Activated T-cell treated with anti-CD3 and anti-CD28 coated beads, Interleukin-2, amount 50 U/mL, for 48 hours (primary cell): ENCODE results near the gene GTF2H3.

ENCODE experiments used
- DNase-seq, 2 experiments: peaks; one replicate each; pipeline ENCODE4 v3.0.0-alpha.2; 2020

The GTF2H3 gene

GRCh38 chr12:123645878-123646277, 12.2 kb downstream of the GTF2H3 start:
- no peak for DNase-seq

DNA sequence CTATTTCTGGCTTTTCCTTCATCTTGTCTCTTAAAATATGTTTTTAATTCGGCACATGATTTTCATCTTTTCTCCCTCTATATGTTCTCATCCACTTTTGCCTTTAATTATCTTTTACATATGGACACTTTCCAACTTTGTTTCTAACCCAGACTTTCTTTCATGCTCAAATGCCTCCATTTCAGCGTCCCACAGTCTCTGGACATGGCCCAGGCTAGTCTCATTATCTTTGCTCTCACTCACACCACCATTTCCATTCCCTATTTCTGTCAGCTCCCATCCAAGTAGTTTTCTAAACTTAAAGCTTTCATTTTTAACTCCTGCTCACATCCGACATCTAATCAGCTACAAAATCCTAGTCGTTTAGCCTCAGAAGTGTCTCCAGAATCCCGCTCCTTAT, 14.8 kb downstream of the GTF2H3 start:
- no peak for DNase-seq

- no peak for DNase-seq
Measured at GRCh38 chr12:123654129-123654701, 20.6 kb downstream of the GTF2H3 start.

GRCh38 chr12:123655420-123655819, 21.8 kb downstream of the GTF2H3 start:
- no peak for DNase-seq

GRCh38 chr12:123656392-123656791, 22.8 kb downstream of the GTF2H3 start:
- DNase-seq = no peak

- no peak for DNase-seq
Measured at GRCh38 chr12:123657211-123657610, 23.6 kb downstream of the GTF2H3 start.

GRCh38 chr12:123659996-123660727, 26.5 kb downstream of the GTF2H3 start:
- no peak for DNase-seq

DNA sequence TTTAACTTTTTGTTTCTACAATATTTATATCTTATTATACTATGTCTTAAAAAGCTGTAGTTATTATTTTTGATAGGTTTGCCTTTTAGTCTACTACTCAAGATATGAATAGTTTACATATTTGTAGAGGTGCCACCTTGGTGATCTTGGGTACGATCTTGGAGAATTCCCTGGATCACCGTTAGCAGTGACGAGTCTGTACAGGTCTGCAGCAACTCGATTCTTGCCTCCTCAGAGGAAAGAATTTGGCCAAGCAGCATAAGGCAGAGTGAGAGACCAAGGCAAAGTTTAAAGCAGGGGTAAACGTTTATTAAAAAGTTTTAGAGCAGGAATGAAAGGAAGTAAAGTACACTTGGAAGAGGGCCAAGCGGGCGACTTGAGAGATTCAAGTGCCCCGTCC, 34.1 kb downstream of the GTF2H3 start:
- DNase-seq = no peak

DNA sequence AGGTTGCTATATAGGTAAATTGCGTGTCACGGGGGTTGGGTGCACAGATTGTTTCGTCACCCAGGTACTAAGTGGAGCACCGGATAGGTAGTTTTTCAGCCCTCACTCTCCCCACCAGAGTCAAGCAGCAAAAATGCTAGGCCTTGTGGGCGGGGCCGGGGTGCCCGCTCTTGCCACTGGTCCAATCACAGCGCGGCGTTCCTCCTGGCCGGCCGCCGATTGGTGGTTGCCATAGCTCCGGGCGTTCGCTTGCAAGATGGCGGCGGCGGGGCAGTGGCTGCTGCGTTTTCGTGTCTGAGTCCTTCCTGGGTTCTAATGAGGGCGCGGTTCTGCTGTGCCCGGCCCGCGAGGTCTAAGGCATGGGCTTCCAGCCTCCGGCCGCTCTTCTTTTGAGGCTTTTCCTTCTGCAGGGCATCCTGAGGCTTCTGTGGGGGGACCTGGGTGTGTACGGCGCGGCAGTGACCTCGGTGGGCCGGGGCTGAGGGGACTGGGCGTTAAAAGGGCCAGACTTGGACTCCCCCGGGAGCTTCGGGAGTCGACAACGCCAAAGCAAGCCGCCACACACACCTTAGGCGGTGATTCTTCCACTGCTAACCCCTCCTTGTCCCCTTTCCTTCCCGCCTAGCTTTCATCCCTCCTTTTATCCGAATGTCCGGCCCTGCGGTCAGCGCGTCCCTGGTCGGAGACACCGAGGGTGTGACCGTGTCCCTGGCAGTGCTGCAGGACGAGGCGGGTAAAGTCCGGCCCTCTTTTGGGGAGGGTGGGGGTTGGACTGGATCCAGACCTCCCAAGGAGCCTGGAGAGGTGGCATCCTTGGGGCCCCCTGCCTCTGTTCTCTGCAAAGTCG, 37.5 kb downstream of the GTF2H3 start, which contains the start of gene TCTN2:
TCTN2 (plus strand) TSS at position 232 of the 847 bp plus-strand sequence; CDS start at position 360, 128 bp downstream.
- DNase-seq = peak; percentile 96 to 97

DNA sequence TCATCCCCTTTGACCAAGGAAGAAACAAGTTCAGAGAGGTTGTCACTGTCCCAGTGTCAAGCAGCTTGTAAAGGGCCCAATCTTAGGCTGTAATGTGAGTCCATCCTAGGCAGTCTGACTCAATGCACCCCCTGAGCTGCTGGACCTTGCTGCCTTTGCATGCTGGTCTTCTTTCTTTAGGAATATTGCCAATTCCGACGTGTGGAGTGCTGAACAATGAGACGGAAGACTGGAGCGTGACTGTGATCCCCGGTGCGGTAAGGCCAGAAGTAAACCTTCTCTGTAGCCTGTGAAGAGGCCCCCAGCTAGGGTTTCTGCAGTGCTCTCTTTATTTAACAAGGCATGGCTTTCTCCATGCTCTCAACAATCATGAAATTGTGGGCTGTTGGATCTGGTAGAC, 38.2 kb downstream of the GTF2H3 start:
- DNase-seq = no peak

- DNase-seq = no peak
Measured at GRCh38 chr12:123675436-123675835, 41.8 kb downstream of the GTF2H3 start.

DNA sequence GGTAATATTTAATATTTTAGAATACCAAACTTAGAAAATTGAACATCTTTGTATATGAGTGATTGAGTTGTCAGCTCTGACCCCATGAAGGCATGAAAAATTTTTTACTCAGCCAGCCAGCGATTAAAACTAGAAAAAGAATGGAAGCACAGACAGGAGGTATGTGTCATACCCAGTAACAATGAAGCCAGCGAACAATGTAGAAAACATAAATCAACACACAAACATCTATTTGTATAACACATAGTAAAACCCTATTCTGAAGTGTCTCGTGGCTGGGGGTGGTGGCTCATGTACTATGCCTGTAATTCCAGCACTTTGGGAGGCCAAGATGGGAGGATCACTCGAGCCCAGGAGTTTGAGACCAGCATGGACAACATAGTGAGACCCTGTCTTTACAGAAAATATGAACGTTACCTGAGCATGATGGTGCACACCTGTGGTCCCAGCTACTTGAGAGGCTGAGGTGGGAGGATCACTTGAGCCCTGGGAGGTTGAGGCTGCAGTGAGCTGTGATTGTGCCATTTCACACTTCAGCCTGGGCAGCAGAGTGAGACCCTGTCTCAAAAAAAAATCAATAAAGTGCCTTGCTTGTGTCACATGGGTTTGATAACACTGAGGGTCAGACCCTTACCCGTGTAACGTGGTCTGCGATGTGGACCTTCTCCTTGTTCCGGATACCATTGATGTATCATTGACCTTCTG, 43.1 kb downstream of the GTF2H3 start:
- DNase-seq = no peak

DNA sequence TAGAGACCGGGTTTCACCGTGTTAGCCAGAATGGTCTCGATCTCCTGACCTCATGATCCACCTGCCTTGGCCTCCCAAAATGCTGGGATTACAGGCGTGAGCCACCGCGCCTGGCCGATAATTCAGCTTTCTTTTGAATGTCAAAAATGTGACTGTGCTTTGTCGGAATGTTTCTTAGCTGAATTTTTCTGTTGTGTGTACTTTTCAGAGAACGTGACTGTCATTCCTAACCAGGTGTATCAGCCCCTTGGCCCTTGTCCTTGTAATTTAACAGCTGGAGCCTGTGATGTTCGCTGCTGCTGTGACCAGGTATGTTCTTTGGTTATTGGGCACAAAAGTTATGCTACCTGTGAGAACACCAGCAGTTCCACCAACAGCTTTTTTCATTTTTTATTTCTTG, 45.4 kb downstream of the GTF2H3 start:
- DNase-seq = no peak

GRCh38 chr12:123681605-123682004, 48.0 kb downstream of the GTF2H3 start:
- DNase-seq = no peak

- no peak for DNase-seq
Measured at GRCh38 chr12:123683964-123684363, 50.3 kb downstream of the GTF2H3 start.

DNA sequence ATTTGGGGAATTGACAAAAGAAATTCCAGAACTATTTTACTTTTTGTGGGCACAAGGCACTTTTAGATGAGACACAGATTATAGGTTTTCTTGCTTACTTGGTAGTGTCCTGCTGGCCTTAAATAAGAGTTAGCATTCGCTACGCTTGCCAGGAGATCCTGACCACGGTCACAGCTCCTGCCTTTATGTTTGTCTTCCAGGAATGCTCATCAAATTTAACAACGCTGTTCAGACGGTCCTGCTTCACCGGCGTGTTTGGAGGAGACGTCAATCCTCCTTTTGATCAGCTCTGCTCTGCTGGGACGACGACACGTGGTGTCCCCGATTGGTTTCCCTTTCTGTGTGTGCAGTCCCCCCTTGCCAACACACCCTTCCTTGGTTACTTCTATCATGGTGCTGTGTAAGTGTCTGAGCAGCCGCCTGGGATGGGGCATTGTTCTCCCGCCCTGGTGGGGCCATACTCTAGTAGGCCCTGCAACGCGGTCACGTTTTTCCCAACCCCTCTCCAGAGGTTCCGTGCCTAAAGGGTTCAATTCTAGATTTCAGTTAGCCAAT, 53.1 kb downstream of the GTF2H3 start:
- no peak for DNase-seq

GRCh38 chr12:123690191-123690840, 56.7 kb downstream of the GTF2H3 start:
- no peak for DNase-seq

DNA sequence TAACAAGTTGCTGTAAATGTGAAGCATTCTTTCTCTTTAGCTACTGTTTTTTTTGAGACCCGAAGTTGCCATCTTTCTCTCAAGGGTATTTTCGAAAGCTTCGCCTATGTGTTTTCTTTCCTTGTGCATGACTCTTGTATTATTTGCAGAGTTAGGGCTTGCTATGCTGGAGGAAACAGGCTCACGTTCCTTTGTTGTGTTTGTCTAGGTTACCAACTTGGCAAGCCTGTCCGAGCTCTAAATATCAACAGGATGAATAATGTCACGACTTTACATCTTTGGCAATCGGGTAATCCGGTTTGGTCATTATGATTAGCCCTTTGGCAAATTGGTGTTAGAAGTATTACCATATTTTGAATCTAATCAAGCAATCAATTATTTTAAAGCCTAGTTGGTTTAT, 62.6 kb downstream of the GTF2H3 start:
- no peak for DNase-seq

DNA sequence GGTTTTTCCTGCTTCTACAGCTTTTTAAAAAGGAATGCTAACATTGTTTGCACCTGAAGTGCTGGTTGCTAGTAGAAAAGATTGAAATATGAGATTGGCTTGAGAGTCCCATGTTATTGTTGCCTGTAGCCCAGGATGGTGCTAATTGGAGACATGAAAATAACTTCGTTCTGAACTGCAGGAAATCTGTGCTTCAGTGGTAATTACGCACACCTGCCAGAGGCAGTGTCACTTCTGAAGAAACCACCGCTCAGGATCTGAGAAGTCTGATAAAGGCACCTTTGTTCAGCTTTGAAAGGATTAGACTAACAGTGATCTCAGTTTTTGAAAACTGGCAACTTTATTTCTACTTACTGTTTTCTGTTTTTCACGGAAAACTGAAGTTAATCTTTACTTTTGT, 63.0 kb downstream of the GTF2H3 start:
- DNase-seq = no peak

DNA sequence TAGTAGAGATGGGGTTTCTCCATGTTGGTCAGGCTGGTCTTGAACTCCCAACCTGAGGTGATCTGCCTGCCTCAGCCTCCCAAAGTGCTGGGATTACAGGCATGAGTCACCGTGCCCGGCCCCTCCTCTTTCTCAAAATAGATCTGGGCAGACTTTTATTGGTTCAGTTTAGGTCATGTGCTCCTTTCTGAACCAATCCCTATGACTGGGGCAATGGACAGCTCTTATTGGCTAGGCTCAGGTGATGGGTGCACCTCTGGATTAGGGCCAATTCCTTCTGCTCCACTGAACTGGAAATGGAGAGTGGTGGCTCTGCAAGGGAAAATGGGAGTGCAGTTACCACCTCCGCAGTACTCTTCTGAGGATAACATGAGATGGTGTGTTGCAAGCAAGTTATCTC, 72.3 kb downstream of the GTF2H3 start:
- DNase-seq = peak in 1 of 2 experiments; percentile 36

GRCh38 chr12:123707466-123707865, 73.8 kb downstream of the GTF2H3 start:
- no peak for DNase-seq
